ENCODE measurements around the gene LIMK2. TPM values are rescaled to one million over a fixed set of nuclear protein-coding genes. Genes with fewer than 3 reads are reported as not detected.

Gene LIMK2
- total and polyA plus RNA-seq, 10 of the 15 experiments (the other 5 are each of a cell fraction or from before 2014, with no cell fraction given), result 2.9 to 40.4 (median 26.7) TPM

DNA sequence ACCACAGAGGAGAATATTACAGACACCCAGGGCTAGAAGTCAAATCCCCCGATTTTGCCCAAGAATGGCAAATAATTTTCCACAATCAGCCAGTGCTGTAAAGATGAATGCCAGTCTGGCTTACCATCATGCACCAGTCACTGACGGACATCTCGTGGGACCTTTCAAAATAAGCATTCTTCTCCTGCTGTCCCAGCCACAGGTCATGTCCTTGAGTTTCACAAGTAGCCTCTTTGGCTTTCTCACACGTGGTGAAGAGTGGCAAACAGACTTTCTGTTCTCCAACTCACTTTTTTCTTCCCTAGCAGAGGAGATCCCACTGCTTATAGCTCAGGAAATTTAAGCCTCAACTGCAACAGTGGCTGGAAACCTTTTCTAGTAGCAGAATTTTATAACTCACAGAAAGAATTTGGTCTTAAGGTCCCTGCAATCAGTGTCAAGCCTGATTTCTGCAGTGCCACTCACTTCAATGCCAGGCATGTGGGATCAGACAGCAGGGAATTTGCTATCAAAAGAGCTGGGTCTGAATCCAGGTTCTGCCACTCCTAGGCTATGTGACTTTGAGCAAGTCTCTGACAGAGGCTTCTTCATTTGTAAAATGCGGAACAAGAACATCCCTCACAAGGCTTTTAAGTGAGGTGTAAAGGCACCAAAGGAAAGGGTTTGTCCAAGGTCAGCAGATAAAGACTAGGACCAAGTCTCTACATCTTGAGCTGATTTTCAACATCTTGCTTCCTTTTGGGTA, 76.6 kb downstream of the LIMK2 start (continued):
- TF ChIP-seq MTA3 (IDR thresholded peaks at IDR 0.05; ENCODE audit: borderline replicate concordance, low read length) (no peak), SMAD5 (IDR thresholded peaks at IDR 0.05; ENCODE audit: low read depth) (no peak), NFYA (IDR thresholded peaks at IDR 0.05; ENCODE audit: borderline replicate concordance, low read depth, low read length) (no peak), RAD51 (IDR thresholded peaks at IDR 0.05) (no peak), CREB1 (IDR thresholded peaks at IDR 0.05; ENCODE audit: low read depth) (no peak), BCL11A (IDR thresholded peaks at IDR 0.05; ENCODE audit: low read depth, low read length) (no peak), ATF7 (IDR thresholded peaks at IDR 0.05; ENCODE audit: low read depth) (no peak), ZNF207 (IDR thresholded peaks at IDR 0.05; ENCODE audit: borderline replicate concordance) (no peak), ETV6 (conservative IDR thresholded peaks at IDR 0.05 in 1 of 2, IDR thresholded peaks at IDR 0.05 in 1 of 2; ENCODE audit: borderline replicate concordance in 1 of 2, low read depth in 1 of 2) (no peak)
- TF ChIP-seq, protein P1, sequence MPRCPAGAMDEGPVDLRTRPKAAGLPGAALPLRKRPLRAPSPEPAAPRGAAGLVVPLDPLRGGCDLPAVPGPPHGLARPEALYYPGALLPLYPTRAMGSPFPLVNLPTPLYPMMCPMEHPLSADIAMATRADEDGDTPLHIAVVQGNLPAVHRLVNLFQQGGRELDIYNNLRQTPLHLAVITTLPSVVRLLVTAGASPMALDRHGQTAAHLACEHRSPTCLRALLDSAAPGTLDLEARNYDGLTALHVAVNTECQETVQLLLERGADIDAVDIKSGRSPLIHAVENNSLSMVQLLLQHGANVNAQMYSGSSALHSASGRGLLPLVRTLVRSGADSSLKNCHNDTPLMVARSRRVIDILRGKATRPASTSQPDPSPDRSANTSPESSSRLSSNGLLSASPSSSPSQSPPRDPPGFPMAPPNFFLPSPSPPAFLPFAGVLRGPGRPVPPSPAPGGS (IDR thresholded peaks at IDR 0.05; ENCODE audit: borderline replicate concordance, insufficient read depth, low read depth, low read length, poor library complexity, severe bottlenecking), result no peak
- TF ChIP-seq, protein P2, sequence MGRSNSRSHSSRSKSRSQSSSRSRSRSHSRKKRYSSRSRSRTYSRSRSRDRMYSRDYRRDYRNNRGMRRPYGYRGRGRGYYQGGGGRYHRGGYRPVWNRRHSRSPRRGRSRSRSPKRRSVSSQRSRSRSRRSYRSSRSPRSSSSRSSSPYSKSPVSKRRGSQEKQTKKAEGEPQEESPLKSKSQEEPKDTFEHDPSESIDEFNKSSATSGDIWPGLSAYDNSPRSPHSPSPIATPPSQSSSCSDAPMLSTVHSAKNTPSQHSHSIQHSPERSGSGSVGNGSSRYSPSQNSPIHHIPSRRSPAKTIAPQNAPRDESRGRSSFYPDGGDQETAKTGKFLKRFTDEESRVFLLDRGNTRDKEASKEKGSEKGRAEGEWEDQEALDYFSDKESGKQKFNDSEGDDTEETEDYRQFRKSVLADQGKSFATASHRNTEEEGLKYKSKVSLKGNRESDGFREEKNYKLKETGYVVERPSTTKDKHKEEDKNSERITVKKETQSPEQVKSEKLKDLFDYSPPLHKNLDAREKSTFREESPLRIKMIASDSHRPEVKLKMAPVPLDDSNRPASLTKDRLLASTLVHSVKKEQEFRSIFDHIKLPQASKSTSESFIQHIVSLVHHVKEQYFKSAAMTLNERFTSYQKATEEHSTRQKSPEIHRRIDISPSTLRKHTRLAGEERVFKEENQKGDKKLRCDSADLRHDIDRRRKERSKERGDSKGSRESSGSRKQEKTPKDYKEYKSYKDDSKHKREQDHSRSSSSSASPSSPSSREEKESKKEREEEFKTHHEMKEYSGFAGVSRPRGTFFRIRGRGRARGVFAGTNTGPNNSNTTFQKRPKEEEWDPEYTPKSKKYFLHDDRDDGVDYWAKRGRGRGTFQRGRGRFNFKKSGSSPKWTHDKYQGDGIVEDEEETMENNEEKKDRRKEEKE (IDR thresholded peaks at IDR 0.05), result no peak

All from GM12878 (cell line).